ENCODE data around the gene TEF.

TEF gene

DNA sequence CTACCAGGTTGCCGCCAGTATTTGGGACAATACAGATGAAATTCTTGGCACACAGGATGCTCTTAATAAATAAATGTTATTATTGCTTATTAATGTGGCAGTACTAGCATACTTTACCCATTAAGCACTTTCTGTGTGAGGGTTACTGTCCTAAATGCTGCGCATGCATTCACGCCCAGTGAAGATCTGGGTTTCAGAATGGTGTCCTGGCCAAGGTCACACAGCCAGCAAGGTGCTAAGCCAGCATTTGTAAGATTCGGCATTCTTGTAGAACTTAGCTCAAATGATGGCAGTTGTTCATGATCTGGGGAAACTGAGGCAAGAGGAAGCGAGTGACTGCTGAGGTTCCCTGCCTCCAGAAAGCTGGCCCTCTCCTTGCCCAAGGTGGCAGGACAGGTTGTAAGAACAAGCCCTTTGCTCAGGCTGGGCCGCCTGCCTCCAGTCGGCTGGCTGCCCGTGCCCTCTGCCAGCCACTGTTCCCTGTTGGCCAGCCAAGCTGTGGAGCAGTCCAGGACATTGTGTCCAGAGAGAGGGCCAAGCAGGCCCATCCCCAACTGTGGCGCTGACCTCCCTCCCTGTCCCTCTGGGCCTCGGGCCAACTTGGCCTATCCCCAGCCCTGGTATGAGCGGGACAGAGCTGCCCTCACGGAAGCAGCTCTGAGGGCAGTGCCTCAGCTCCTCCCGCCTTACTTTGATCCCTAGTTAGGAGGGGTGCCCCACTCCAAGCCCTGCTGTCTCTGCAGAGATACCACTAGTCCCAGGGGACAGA is 36.1 kb downstream of the TEF start:
- DNase-seq (ENCODE audit: low read depth in 1 of 2, low spot score in 1 of 2), result no peak
- TF ChIP-seq, protein P1, sequence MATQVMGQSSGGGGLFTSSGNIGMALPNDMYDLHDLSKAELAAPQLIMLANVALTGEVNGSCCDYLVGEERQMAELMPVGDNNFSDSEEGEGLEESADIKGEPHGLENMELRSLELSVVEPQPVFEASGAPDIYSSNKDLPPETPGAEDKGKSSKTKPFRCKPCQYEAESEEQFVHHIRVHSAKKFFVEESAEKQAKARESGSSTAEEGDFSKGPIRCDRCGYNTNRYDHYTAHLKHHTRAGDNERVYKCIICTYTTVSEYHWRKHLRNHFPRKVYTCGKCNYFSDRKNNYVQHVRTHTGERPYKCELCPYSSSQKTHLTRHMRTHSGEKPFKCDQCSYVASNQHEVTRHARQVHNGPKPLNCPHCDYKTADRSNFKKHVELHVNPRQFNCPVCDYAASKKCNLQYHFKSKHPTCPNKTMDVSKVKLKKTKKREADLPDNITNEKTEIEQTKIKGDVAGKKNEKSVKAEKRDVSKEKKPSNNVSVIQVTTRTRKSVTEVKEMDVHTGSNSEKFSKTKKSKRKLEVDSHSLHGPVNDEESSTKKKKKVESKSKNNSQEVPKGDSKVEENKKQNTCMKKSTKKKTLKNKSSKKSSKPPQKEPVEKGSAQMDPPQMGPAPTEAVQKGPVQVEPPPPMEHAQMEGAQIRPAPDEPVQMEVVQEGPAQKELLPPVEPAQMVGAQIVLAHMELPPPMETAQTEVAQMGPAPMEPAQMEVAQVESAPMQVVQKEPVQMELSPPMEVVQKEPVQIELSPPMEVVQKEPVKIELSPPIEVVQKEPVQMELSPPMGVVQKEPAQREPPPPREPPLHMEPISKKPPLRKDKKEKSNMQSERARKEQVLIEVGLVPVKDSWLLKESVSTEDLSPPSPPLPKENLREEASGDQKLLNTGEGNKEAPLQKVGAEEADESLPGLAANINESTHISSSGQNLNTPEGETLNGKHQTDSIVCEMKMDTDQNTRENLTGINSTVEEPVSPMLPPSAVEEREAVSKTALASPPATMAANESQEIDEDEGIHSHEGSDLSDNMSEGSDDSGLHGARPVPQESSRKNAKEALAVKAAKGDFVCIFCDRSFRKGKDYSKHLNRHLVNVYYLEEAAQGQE (IDR thresholded peaks at IDR 0.05; ENCODE audit: insufficient replicate concordance, low read depth), result no peak
- TF ChIP-seq GABPA (IDR thresholded peaks at IDR 0.05; ENCODE audit: low read depth) (no peak), POLR2AphosphoS5 (IDR thresholded peaks at IDR 0.05; ENCODE audit: low read depth) (no peak), SPI1 (IDR thresholded peaks at IDR 0.05; ENCODE audit: borderline replicate concordance, low read depth) (no peak)
- TF ChIP-seq, protein P2, sequence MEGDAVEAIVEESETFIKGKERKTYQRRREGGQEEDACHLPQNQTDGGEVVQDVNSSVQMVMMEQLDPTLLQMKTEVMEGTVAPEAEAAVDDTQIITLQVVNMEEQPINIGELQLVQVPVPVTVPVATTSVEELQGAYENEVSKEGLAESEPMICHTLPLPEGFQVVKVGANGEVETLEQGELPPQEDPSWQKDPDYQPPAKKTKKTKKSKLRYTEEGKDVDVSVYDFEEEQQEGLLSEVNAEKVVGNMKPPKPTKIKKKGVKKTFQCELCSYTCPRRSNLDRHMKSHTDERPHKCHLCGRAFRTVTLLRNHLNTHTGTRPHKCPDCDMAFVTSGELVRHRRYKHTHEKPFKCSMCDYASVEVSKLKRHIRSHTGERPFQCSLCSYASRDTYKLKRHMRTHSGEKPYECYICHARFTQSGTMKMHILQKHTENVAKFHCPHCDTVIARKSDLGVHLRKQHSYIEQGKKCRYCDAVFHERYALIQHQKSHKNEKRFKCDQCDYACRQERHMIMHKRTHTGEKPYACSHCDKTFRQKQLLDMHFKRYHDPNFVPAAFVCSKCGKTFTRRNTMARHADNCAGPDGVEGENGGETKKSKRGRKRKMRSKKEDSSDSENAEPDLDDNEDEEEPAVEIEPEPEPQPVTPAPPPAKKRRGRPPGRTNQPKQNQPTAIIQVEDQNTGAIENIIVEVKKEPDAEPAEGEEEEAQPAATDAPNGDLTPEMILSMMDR (IDR thresholded peaks at IDR 0.05; ENCODE audit: insufficient read depth, low read length), result no peak
- Histone ChIP-seq H3K27ac (replicated peaks) (no peak overlapping the region), H3K27me3 (ENCODE audit: insufficient read depth, poor library complexity, severe bottlenecking) (no peaks in the 10 kb centered on the region), H3K4me3 (replicated peaks; ENCODE audit: insufficient read depth, low read length) (no peak overlapping the region)

DNA sequence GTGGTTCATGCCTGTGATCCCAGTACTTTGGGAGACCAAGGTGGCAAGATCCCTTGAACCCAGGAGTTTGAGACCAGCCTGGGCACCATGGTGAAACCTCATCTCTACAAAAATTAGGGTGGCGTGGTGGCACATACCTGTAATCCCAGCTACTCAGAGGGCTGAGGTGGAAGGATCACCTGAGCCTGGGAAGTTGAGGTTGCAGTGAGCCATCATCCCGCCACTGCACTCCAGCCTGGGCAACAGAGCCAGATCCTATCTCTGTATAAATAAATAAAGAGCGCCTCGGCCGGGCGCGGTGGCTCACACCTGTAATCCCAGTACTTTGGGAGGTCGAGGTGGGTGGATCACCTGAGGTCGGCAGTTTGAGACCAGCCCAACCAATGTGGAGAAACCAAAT is 37.0 kb downstream of the TEF start:
- TF ChIP-seq, protein P2 (IDR thresholded peaks at IDR 0.05; ENCODE audit: insufficient read depth, low read length), result no peak
- TF ChIP-seq GABPA (IDR thresholded peaks at IDR 0.05; ENCODE audit: low read depth) (no peak), POLR2AphosphoS5 (IDR thresholded peaks at IDR 0.05; ENCODE audit: low read depth) (no peak), SPI1 (IDR thresholded peaks at IDR 0.05; ENCODE audit: borderline replicate concordance, low read depth) (no peak)
- TF ChIP-seq, protein P1 (IDR thresholded peaks at IDR 0.05; ENCODE audit: insufficient replicate concordance, low read depth), result no peak
- Histone ChIP-seq H3K27ac (replicated peaks) (no peak overlapping the region), H3K4me3 (replicated peaks; ENCODE audit: insufficient read depth, low read length) (no peak overlapping the region), H3K27me3 (ENCODE audit: insufficient read depth, poor library complexity, severe bottlenecking) (no peaks in the 10 kb centered on the region)
- no peak for DNase-seq (ENCODE audit: low read depth in 1 of 2, low spot score in 1 of 2)

DNA sequence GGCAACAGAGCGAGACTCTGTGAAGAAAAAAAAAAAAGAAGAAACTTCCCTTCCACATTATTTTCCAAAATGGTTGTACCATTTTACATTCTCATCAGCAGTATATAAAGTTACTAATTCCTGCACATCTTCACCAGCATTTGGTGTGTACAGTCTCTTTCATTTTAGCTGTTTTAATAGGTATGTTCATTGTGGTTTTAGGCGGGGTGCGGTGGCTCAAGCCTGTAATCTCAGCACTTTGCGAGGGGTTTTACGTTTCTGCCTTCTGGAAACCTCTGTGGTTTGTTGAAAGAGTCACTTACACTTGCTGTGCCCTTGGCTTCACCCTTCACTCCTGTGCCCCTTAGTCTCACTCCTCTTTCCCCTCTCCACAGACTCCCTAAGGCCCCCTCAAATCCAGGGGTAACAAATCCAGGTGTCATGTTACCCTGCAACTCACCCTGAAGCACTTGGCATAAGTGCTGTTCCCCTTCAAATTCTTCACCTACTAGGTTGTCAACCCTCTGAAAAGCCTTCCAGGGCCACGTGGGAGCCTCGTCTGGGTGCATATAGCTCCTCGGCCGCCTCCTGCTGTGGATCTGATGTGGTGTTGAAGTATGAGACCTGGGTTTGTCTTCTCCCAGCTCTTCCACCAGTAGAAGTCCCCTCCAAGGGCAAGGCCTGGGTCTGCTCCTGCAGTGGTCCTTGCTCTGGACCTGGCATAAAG is 44.1 kb downstream of the TEF start:
- no peak for DNase-seq (ENCODE audit: low read depth in 1 of 2, low spot score in 1 of 2)
- no peaks in the 10 kb centered on the region for H3K27me3 ChIP-seq (ENCODE audit: insufficient read depth, poor library complexity, severe bottlenecking)
- TF ChIP-seq GABPA (IDR thresholded peaks at IDR 0.05; ENCODE audit: low read depth) (no peak), SPI1 (IDR thresholded peaks at IDR 0.05; ENCODE audit: borderline replicate concordance, low read depth) (no peak), POLR2AphosphoS5 (IDR thresholded peaks at IDR 0.05; ENCODE audit: low read depth) (no peak)
- TF ChIP-seq, protein P1 (IDR thresholded peaks at IDR 0.05; ENCODE audit: insufficient replicate concordance, low read depth), result no peak
- TF ChIP-seq, protein P2 (IDR thresholded peaks at IDR 0.05; ENCODE audit: insufficient read depth, low read length), result no peak
- H3K4me3 ChIP-seq (replicated peaks; ENCODE audit: insufficient read depth, low read length), result no peak overlapping the region
- H3K27ac ChIP-seq (replicated peaks), result no peak overlapping the region
